RPMI8226 (cell line): ENCODE results near the gene HIPK2.
"Not testable (repeated sequence)": the region's sequence is repeated elsewhere in the genome, so short reads cannot be mapped to it uniquely, and the experiment has no call there.

Source experiments
- DNase-seq: peaks from one replicate; pipeline ENCODE4 v3.0.0-alpha.2; 2015

HIPK2 gene

GRCh38 chr7:139692723-139693122, 85.1 kb downstream of the HIPK2 start:
- DNase-seq: no peak

GRCh38 chr7:139691253-139691781, 86.5 kb downstream of the HIPK2 start:
- DNase-seq: no peak

- no peak for DNase-seq
Measured at GRCh38 chr7:139687980-139688632, 89.7 kb downstream of the HIPK2 start.

GRCh38 chr7:139687211-139687954, 90.4 kb downstream of the HIPK2 start:
- no peak for DNase-seq

GRCh38 chr7:139683137-139683921, 94.5 kb downstream of the HIPK2 start:
- DNase-seq: no peak

- DNase-seq: no peak
Measured at GRCh38 chr7:139682136-139683013, 95.4 kb downstream of the HIPK2 start.

- DNase-seq: no peak
Measured at GRCh38 chr7:139681812-139682135, 96.0 kb downstream of the HIPK2 start.

GRCh38 chr7:139681463-139681755, 96.4 kb downstream of the HIPK2 start:
- DNase-seq: no peak

GRCh38 chr7:139680676-139681462, 96.9 kb downstream of the HIPK2 start:
- DNase-seq: no peak

GRCh38 chr7:139679731-139680594, 97.8 kb downstream of the HIPK2 start:
- no peak for DNase-seq

- no peak for DNase-seq
Measured at GRCh38 chr7:139676390-139676789, 101.4 kb downstream of the HIPK2 start.

- DNase-seq: no peak
Measured at GRCh38 chr7:139675127-139676125, 102.4 kb downstream of the HIPK2 start.

- no peak for DNase-seq
Measured at GRCh38 chr7:139674752-139675126, 103.1 kb downstream of the HIPK2 start.

GRCh38 chr7:139674341-139674740, 103.5 kb downstream of the HIPK2 start:
- DNase-seq: no peak

- DNase-seq: no peak
Measured at GRCh38 chr7:139673762-139674161, 104.0 kb downstream of the HIPK2 start.

- DNase-seq: no peak
Measured at GRCh38 chr7:139673230-139673629, 104.6 kb downstream of the HIPK2 start.

GRCh38 chr7:139671967-139672366, 105.8 kb downstream of the HIPK2 start:
- no peak for DNase-seq

- not testable (repeated sequence) for DNase-seq
Measured at GRCh38 chr7:139670662-139671061, 107.1 kb downstream of the HIPK2 start.
